ENCODE data around the gene MTHFD1L.

MTHFD1L gene

DNA sequence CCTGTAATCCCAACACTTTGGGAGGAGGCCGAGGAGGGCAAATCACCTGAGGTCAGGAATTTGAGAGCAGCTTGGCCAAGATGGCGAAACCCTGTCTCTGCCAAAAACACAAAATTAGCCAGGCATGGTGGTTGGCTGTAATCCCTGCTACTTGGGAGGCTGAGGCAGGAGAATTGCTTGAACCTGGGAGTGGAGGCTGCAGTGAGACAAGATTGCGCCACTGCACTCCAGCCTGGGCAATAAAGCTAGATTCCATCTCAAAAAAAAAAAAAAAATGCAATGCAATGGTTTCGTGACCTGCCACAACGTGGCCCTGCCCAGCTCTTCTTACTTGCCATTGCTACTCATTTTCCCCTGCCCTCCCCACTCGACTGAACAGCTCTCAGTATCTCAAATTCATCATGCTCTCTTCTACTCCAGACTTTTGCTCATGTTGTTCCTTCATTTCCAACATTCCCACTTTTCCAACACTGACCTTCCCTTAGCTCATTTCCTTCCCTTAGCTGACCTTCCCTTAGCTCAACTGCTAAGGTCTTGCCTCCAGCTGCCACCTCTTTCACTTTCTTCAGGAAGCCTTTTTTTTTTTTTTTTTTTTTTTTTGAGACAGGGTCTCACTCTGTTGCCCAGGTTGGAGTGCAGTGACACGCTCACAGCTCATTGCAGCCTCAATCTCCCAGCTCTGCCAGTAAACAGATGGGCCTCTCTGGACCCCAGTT, 2.1 kb upstream of the MTHFD1L start:
- DNase-seq (ENCODE audit: low read depth): no peak
- no peak overlapping the region for H3K4me3 ChIP-seq (ENCODE audit: low read depth, low read length)

GRCh38 chr6:150865043-150865405, 478 bp upstream of the MTHFD1L start:
- DNase-seq (ENCODE audit: low read depth): no peak
- H3K4me3 ChIP-seq (ENCODE audit: low read depth, low read length): peak overlapping the region; percentile 77

DNA sequence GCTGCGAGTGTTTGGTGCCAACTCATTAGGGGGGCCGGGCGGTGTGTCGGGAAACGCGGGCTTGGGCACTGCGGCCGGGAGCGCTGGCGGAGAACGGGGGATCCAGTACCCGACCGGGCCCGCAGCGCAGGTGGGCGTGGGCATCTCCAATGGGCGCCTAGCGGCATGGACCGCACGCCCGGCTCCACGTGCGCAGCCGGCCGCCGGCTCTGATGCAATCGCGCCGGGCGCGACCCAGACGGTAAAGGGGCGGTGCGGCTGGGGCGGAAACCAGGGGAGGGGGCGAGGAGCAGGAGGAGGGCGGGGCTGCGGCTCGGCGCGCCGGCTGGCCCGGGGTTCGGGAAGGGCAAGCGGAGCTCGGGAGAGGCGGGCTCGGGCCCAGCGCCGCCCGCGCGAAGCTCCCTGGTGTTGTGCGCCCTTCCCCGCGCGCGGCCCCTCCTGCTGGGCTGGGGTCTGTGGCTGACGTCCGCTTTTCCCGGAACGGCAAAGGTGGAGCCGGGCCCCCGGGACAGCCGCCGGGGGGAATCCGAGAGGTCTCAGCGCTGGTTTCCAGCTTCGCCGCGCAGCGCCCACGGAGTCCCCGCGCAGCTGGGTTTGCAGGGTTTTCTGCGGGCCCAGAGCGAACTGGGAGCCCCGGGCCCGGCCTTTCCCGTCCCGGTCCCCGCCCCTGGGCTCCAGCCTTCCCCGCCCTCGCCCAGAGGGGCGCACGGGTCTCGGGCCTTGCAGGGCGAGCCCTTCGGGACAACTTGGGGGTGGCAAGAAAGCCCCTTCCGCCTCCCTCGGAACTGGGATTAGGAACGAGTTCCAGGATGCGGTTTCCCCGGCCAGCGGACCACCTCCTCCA, 867 bp downstream of the MTHFD1L start:
- peak; percentile 83 for DNase-seq (ENCODE audit: low read depth)
- H3K4me3 ChIP-seq (ENCODE audit: low read depth, low read length): peak overlapping the region; percentile 77

- DNase-seq (ENCODE audit: low read depth): no peak
- peak overlapping the region; percentile 77 for H3K4me3 ChIP-seq (ENCODE audit: low read depth, low read length)
Measured at GRCh38 chr6:150866991-150867501, 1.5 kb downstream of the MTHFD1L start.

DNA sequence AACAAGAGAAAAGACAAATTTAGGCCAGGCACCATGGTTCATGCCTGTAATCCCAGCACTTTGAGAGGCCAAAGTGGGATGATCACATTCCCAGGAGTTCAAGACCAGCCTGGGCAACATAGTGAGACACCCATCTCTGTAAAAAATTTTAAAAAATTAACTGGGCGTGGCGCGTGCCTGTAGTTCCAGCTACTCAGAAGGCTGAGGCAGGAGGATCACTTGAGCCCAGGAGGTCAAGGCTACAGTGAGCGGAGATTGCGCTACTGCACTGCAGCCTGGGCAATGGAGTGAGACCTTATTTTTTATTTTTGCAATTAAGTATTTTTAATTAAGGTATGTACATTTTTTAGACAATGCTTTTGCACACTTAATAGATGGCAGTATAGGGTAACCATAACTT, 3.3 kb downstream of the MTHFD1L start:
- H3K4me3 ChIP-seq (ENCODE audit: low read depth, low read length): no peak overlapping the region
- DNase-seq (ENCODE audit: low read depth): no peak

DNA sequence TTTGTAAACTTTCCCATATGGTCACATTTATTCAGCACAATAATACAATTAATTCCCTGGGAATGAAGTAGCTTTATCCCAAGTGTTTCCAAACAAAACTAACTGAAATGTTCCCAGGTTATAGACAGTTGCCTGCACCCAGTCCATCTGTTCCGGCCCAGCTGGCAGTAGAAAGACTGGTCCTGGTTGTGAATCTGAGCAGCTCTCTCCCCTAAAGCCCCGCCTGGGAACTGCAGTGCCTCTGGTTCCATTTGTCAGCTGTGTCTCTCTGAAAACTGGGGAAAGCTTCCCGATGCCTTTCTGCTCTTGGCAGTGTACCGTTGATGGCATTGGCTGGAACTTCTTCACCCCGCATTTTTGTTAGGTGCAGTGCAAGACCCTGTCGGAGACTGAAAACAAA, 8.7 kb downstream of the MTHFD1L start:
- no peak for DNase-seq (ENCODE audit: low read depth)
- no peak overlapping the region for H3K4me3 ChIP-seq (ENCODE audit: low read depth, low read length)

GRCh38 chr6:150875841-150876240, 10.3 kb downstream of the MTHFD1L start:
- DNase-seq (ENCODE audit: low read depth): no peak
- no peak overlapping the region for H3K4me3 ChIP-seq (ENCODE audit: low read depth, low read length)

- peak; percentile 45 for DNase-seq (ENCODE audit: low read depth)
- H3K4me3 ChIP-seq (ENCODE audit: low read depth, low read length): no peak overlapping the region
Measured at GRCh38 chr6:150876598-150876997, 11.1 kb downstream of the MTHFD1L start.

- no peak for DNase-seq (ENCODE audit: low read depth)
- H3K4me3 ChIP-seq (ENCODE audit: low read depth, low read length): no peak overlapping the region
Measured at GRCh38 chr6:150877928-150878327, 12.4 kb downstream of the MTHFD1L start.

- no peak overlapping the region for H3K4me3 ChIP-seq (ENCODE audit: low read depth, low read length)
- DNase-seq (ENCODE audit: low read depth): no peak
Measured at GRCh38 chr6:150878347-150879213, 13.1 kb downstream of the MTHFD1L start.

GRCh38 chr6:150880336-150880735, 14.8 kb downstream of the MTHFD1L start:
- H3K4me3 ChIP-seq (ENCODE audit: low read depth, low read length): no peak overlapping the region
- no peak for DNase-seq (ENCODE audit: low read depth)

- no peak overlapping the region for H3K4me3 ChIP-seq (ENCODE audit: low read depth, low read length)
- DNase-seq (ENCODE audit: low read depth): peak; percentile 88
Measured at GRCh38 chr6:150881911-150882481, 16.5 kb downstream of the MTHFD1L start.

- no peak for DNase-seq (ENCODE audit: low read depth)
- H3K4me3 ChIP-seq (ENCODE audit: low read depth, low read length): no peak overlapping the region
Measured at GRCh38 chr6:150883521-150883920, 18.0 kb downstream of the MTHFD1L start.

GRCh38 chr6:150886155-150886554, 20.7 kb downstream of the MTHFD1L start:
- H3K4me3 ChIP-seq (ENCODE audit: low read depth, low read length): no peak overlapping the region
- DNase-seq (ENCODE audit: low read depth): no peak

GRCh38 chr6:150887978-150888563, 22.6 kb downstream of the MTHFD1L start:
- no peak for DNase-seq (ENCODE audit: low read depth)

GRCh38 chr6:150890346-150890745, 24.8 kb downstream of the MTHFD1L start:
- no peak for DNase-seq (ENCODE audit: low read depth)
- H3K4me3 ChIP-seq (ENCODE audit: low read depth, low read length): no peak overlapping the region

More at GRCh38 chr6:150887978-150888563, 22.6 kb downstream of the MTHFD1L start:
- H3K4me3 ChIP-seq (ENCODE audit: low read depth, low read length): no peak overlapping the region

DNA sequence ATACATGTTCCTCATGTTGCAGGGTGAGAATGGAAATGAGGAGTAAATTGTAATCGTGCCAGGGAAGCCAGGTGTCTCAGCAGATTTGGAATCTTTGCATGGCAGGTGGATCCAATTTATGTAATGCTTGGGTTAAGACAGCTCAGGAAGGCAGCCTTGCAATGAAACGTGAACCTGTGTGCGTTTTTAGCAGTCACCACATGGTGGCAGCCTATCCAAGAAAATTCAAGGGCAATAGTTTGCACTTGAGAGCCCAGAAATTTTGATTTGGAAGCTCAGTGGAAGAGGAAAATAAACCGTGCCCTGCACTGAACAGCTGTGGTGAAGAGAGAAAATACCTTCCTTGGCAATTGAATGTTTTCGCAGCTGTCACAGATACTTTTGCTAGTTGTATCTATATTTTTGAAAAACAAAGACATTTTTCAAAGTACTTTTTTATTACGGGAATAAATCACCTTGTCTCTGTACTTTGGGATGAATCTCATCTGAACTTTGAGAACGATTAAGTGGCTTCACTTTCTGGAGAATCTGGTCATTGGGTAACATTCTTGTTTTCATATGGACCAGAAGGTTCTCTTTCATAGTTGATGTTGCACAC, 26.5 kb downstream of the MTHFD1L start:
- H3K4me3 ChIP-seq (ENCODE audit: low read depth, low read length): no peak overlapping the region
- no peak for DNase-seq (ENCODE audit: low read depth)

- DNase-seq (ENCODE audit: low read depth): no peak
- H3K4me3 ChIP-seq (ENCODE audit: low read depth, low read length): no peak overlapping the region
Measured at GRCh38 chr6:150894191-150894744, 28.8 kb downstream of the MTHFD1L start.

Measured in skeletal muscle cell (primary cell).